GM12872 (cell line): ENCODE measurements around the gene TENM4.

Experiments used
- CTCF ChIP-seq: IDR thresholded peaks from 3 replicates; pipeline ENCODE4 v1.5.1; 2011; ENCODE audit warnings: low read depth, mild to moderate bottlenecking, low read length, moderate library complexity; ENCODE audit not compliant: insufficient read depth

Gene TENM4

GRCh38 chr11:78646564-78647185 lies 794.2 kb downstream of the TENM4 start:
- peak; percentile 78 for TF ChIP-seq CTCF

GRCh38 chr11:78645226-78646202 lies 795.3 kb downstream of the TENM4 start:
- TF ChIP-seq CTCF: peak; percentile 95

- TF ChIP-seq CTCF: no peak
These were observed 797.2 kb downstream of the TENM4 start for GRCh38 chr11:78643676-78644056.

- TF ChIP-seq CTCF: no peak
These were observed 797.7 kb downstream of the TENM4 start for GRCh38 chr11:78642979-78643675.

- no peak for TF ChIP-seq CTCF
These were observed 799.3 kb downstream of the TENM4 start for GRCh38 chr11:78641541-78641940.

- TF ChIP-seq CTCF: no peak
These were observed 802.0 kb downstream of the TENM4 start for GRCh38 chr11:78638704-78639380.
